T-helper 2 cell treated with Interferon-gamma antibody and Interleukin-4, amounts not matched to agents 5 μg/mL and 100 μg/mL, for 36 hours (primary cell): ENCODE measurements around the gene NDUFA13.

Experiments
- DNase-seq: peaks from one replicate; pipeline ENCODE4 v3.0.0; 2021; ENCODE audit warnings: low spot score
- H3K27ac Mint-ChIP-seq: one replicate; pipeline ENCODE4 v1.8.0; 2021; ENCODE audit warnings: mild to moderate bottlenecking, mixed read lengths
- H3K27me3 Mint-ChIP-seq: one replicate; pipeline ENCODE4 v1.8.0; 2021; ENCODE audit warnings: low read depth, mixed read lengths
- H3K36me3 Mint-ChIP-seq: one replicate; pipeline ENCODE4 v1.8.0; 2021; ENCODE audit warnings: low read depth, mixed read lengths
- H3K4me1 Mint-ChIP-seq: one replicate; pipeline ENCODE4 v1.8.0; 2021; ENCODE audit warnings: low read depth, mixed read lengths
- H3K4me3 Mint-ChIP-seq: one replicate; pipeline ENCODE4 v1.8.0; 2022; ENCODE audit warnings: mild to moderate bottlenecking, moderate library complexity, mixed read lengths
- H3K9me3 Mint-ChIP-seq: one replicate; pipeline ENCODE4 v1.8.0; 2021; ENCODE audit warnings: mixed read lengths

NDUFA13 gene

DNA sequence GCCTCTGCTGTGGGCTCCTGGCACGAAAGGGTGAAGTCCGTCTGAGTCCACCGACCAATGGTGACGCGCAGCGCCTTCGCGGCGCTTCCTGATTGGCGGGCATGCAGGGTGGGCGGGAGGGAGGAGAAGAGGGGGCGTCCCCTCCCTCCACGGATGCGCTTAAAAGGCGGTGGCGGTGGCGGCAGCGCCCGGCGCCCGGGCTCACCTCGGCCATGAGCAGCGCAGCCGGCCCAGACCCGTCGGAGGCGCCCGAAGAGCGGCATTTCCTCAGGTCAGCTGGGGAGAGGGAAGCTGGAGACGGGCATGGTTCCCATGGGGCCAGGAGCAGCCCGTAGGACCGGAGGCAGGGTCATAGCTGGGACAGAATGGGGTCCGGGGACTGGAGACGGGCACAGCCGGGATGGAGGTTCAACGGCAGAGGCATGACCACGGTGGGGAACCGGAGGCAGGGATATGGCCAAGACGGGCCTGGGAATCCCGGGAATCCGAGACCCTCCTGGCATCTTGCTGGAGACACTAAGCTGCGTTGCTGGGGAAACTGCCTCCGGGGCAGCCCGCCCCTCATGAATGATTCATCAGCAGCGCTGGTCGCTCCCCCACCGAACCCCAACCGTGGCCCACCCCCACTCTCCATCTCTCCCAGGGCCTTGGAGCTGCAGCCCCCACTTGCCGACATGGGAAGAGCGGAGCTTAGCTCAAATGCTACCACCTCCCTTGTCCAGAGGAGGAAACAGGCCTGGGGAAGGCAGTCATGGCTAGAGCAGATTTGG lies 12.9 kb downstream of the NDUFA13 start, which contains the start of gene YJEFN3:
YJEFN3 (plus strand) TSS at position 191 of the 770 bp plus-strand sequence; CDS start at position 213, 22 bp downstream.
- H3K4me1 Mint-ChIP-seq, result peaks cover 2% of the 10 kb centered on the region
- no peak for DNase-seq
- no peak within 1 kb of the TSS for H3K4me3 Mint-ChIP-seq
- H3K27ac Mint-ChIP-seq, result no peak within 1 kb of the TSS
- no peaks in the 10 kb centered on the region for H3K9me3 Mint-ChIP-seq
- H3K27me3 Mint-ChIP-seq, result no peaks in the 10 kb centered on the region
- H3K36me3 Mint-ChIP-seq, result peaks cover 16% of the 10 kb centered on the region

DNA sequence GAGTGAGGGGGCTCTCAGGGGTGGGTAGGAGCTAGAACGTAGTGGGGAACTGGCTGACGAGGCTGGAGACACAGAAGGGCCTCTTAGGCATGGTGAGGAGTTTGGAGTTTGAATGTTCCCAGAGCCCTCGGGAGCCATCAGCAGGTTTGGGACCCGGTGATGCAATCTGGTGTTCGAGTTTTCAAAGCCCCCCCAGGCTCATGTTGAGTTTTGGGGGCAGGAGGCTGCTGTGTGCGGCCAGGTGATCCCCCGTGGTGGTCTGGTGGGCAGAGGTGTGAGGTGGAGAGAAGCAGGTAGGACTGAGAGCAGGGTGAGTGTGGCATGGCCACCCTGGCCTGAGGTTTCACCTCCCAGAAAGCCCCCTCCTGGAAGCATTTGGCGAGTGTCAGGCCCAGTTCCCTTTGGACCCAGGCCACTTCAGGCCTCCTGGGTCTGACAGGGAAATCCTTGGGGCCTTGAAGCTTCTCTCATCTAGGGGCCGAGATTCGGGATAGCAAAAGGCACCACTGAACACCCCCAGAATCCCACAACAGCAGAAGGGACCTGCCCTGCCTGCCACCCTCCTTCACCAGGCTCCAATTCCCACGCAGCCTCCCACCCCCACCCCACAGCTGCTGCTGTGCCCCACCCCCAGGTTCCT lies 13.9 kb downstream of the NDUFA13 start:
- H3K9me3 Mint-ChIP-seq, result no peaks in the 10 kb centered on the region
- no peak overlapping the region for H3K27ac Mint-ChIP-seq

DNA sequence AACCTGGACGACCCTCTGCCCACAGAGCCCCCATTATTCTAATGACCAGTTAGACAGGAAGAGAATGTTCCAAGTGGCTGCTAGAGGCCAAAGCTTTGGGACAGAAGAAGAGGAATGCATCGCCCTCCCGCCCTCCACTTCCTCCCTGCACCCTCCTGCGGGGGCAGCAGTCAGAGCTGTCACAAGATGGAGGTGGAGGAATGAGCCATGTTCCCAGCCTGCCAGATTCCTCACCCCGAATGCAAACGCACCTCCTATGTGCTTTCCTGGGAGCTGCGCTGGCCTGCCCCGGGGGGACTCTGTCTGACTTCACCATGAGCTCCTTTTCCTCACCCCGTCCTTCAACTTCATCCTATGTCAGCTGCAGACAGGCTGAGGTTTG lies 14.4 kb downstream of the NDUFA13 start:
- H3K4me1 Mint-ChIP-seq, result peaks cover 2% of the 10 kb centered on the region
- no peak for DNase-seq
- no peak overlapping the region for H3K4me3 Mint-ChIP-seq
- no peaks in the 10 kb centered on the region for H3K27me3 Mint-ChIP-seq
- peak overlapping the region; percentile 15 for H3K27ac Mint-ChIP-seq
- H3K36me3 Mint-ChIP-seq, result peaks cover 13% of the 10 kb centered on the region
- no peaks in the 10 kb centered on the region for H3K9me3 Mint-ChIP-seq

More for the DNA sequence above, 13.9 kb downstream of the NDUFA13 start:
- DNase-seq, result no peak
- no peak overlapping the region for H3K4me3 Mint-ChIP-seq
- H3K4me1 Mint-ChIP-seq, result peaks cover 2% of the 10 kb centered on the region
- peaks cover 13% of the 10 kb centered on the region for H3K36me3 Mint-ChIP-seq
- H3K27me3 Mint-ChIP-seq, result no peaks in the 10 kb centered on the region

DNA sequence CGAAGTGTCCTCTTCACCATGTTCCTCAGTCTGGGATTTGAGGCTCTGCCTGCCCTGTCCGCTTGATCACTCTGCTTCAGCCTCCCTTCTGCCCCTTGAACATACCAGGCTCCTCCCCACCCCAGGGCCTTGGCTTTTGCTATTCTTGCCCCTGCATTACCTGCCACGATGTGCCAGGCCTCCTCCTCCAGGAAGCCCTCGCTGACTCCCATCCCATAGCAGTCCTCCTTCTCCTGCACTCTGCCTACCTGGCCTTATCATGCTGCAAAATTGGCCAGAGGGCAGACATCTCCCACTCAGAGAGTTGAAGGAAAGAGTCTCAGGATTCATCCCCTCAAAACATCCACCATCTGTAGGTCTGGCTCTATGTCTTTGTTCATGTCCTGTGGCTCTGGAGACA lies 14.9 kb downstream of the NDUFA13 start:
- no peaks in the 10 kb centered on the region for H3K9me3 Mint-ChIP-seq
- H3K27ac Mint-ChIP-seq, result peak overlapping the region; percentile 34
- no peaks in the 10 kb centered on the region for H3K27me3 Mint-ChIP-seq
- DNase-seq, result no peak
- H3K4me1 Mint-ChIP-seq, result peaks cover 2% of the 10 kb centered on the region
- H3K36me3 Mint-ChIP-seq, result peaks cover 13% of the 10 kb centered on the region
- H3K4me3 Mint-ChIP-seq, result no peak overlapping the region

DNA sequence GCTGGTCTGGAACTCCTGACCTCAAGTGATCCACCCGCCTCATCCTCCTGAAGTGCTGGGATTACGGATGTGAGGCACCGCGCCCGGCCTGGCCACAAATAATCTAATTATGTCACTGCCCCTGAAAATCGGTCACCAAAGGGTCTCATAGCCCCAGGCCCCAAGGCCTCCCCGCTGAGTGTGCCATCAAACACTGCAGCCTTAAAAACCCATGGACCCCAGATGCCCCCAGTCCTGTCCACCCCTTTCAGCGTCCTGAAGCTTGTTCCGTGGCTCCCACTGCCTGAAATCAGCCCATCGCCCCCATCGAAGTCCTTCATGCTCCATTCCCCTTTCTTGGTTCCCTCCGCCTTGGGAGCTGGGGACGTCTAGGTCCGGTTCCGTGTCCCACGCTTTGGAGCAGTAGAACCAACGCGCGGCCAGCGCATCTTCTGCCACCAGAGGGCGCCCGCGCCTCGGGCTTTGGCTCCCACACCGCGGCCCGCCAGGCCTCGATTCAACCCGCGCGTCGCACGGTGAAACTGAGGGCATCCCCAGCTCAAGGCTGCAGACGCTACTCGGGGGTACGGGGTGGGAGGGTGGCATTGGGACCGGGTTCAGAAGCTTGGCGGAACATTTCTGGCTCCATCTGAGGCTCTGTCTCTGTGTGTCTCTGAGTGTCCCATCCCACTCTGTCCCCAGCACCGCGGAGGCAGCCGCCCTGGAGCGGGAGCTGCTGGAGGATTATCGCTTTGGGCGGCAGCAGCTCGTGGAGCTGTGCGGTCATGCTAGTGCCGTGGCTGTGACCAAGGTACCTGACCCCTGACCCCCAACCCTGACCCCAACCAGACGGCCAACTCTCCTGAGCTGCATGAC lies 16.2 kb downstream of the NDUFA13 start:
- Mint-ChIP-seq H3K36me3 (peaks cover 14% of the 10 kb centered on the region), H3K9me3 (no peaks in the 10 kb centered on the region), H3K27ac (peak overlapping the region; percentile 52), H3K4me3 (no peak overlapping the region), H3K4me1 (peaks cover 2% of the 10 kb centered on the region), H3K27me3 (peaks cover 6% of the 10 kb centered on the region)
- peak; percentile 77 for DNase-seq

DNA sequence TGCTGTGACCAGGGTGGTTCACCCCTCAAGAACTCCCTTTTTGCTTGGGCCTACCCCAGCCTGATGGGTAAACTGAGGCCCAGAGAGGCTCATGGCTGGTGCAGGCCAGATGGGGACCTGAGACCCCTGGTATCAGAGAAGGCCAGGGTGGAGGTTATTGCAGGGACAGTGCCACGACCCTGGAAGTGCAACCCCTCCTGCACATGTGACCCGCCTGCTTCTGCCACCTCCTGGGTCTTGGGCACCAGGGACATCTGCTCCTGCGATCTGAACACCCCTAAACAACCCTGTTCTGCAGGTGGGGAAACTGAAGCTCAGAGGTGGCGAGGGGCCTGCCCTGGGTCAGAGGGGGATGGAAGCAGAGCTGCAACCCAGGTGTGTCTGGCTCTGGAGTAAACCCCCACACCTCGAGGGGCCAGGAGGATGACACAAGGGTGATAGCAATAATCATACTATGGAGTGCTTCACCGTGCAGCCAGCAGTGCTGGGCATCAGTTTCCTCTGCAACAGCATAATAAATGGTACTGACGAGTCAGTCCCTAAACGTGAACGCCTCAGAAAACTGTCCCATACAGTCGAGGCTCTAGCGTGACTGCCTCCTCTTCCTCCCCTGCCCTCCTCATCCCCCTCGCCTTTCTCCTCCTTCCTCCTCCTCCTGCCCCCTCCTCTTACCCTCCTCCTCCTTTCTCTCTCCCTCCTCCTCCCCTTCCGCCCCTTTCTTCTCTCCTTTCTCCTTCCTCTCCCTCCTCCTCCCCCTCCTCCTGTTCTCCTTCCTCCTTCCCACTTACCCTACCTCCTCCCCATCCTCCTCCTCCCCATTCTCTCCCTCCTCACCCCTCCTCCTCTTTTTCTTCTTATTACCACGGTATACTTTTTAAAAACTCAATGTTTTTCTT lies 17.0 kb downstream of the NDUFA13 start:
- H3K36me3 Mint-ChIP-seq, result peaks cover 13% of the 10 kb centered on the region
- H3K9me3 Mint-ChIP-seq, result no peaks in the 10 kb centered on the region
- H3K27me3 Mint-ChIP-seq, result peaks cover 10% of the 10 kb centered on the region
- peaks cover 6% of the 10 kb centered on the region for H3K4me1 Mint-ChIP-seq
- no peak overlapping the region for H3K27ac Mint-ChIP-seq
- no peak for DNase-seq
- no peak overlapping the region for H3K4me3 Mint-ChIP-seq

DNA sequence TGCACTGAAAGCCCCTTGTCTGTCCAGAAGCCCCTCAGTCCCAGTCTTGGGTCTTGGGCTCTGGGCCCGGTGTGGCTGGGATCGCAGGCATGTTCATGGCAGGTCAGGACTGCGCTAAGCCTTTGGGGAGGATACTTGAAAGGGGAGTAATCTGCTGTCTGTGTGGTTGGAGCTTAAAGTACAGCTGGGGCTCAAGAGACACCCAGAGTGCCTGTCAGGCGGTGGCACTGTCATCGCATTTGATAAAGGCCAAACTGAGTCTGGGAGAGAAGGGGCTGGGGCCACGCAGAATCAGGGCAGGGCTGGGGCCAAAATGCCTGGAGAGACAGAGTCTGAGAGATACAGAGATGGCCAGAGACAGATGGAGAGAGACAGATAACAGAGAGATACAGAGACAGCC lies 17.8 kb downstream of the NDUFA13 start:
- peaks cover 10% of the 10 kb centered on the region for H3K4me1 Mint-ChIP-seq

DNA sequence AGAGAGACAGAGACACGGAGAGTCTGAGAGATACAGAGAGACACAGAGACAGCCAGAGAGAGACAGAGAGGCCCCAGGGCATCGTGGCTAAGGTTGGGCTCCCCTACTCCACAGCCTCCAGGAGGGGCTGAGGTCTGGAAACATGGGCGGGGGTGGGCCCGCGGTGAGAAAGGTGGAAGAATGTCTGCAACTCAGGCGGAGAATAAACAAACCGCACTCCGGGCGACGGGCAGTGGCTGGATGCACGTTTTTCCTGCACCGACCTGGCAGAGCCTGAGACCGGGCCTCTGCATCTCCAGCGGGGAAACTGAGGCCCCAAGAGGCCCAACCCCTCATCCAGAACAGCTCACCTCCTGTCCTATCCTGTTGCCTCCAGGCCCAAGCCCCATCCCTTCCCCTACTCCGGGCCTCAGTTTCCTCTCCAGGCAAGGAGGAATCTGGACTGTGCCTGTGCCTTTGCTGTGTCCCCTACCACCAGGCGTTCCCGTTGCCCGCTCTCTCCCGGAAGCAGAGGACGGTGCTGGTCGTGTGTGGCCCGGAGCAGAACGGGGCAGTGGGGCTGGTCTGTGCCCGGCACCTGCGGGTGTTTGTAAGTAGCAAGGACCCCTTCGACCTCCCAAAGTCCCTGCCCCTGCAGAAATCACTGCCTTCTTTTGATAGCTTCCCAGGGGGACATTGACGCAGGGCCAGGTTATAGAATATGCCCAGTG lies 18.7 kb downstream of the NDUFA13 start:
- DNase-seq, result no peak
- Mint-ChIP-seq H3K27ac (peak overlapping the region; percentile 32), H3K4me1 (peaks cover 12% of the 10 kb centered on the region), H3K9me3 (no peaks in the 10 kb centered on the region), H3K36me3 (peaks cover 7% of the 10 kb centered on the region), H3K27me3 (peaks cover 18% of the 10 kb centered on the region), H3K4me3 (no peak overlapping the region)

More for the DNA sequence above, 17.8 kb downstream of the NDUFA13 start:
- Mint-ChIP-seq H3K36me3 (peaks cover 9% of the 10 kb centered on the region), H3K27ac (no peak overlapping the region), H3K27me3 (peaks cover 15% of the 10 kb centered on the region), H3K4me3 (no peak overlapping the region), H3K9me3 (no peaks in the 10 kb centered on the region)
- DNase-seq, result no peak

DNA sequence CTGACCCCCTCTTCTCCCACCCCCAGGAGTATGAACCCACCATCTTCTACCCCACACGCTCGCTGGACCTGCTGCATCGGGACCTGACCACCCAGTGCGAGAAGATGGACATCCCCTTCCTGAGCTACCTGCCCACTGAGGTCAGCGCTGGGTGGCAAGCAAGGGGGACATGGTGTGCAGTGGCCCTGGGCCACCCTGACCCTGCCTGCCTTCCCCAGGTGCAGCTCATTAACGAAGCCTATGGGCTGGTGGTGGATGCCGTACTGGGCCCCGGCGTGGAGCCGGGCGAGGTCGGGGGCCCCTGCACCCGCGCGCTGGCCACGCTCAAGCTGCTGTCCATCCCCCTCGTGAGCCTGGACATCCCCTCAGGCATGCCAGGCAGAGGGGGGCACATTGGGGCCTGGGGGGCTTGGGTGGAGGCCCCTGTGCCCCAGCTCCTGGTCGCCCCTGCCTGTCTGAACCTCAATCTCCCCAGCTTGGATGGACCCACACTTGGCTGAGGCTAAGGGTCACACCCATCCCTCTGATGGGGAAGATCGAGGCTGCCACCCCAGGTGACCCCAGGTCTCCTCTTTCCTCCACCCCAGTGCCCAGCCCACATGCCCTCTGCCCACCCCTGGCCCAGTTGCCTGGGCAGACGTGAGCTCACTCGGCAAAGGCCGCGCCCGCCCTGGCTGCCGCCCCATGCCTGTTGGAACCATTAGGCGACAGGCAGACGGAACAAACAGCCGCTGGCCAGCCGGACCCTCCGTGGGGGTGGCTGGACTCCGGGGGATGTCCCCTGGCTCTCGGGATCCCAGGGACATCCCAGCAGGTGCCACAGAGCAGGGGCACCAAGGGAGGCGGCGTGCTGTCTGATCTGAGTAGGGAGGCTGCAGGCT lies 19.5 kb downstream of the NDUFA13 start:
- Mint-ChIP-seq H3K36me3 (peaks cover 7% of the 10 kb centered on the region), H3K27me3 (peaks cover 18% of the 10 kb centered on the region), H3K4me1 (peaks cover 12% of the 10 kb centered on the region), H3K9me3 (no peaks in the 10 kb centered on the region), H3K4me3 (no peak overlapping the region), H3K27ac (no peak overlapping the region)
- no peak for DNase-seq

DNA sequence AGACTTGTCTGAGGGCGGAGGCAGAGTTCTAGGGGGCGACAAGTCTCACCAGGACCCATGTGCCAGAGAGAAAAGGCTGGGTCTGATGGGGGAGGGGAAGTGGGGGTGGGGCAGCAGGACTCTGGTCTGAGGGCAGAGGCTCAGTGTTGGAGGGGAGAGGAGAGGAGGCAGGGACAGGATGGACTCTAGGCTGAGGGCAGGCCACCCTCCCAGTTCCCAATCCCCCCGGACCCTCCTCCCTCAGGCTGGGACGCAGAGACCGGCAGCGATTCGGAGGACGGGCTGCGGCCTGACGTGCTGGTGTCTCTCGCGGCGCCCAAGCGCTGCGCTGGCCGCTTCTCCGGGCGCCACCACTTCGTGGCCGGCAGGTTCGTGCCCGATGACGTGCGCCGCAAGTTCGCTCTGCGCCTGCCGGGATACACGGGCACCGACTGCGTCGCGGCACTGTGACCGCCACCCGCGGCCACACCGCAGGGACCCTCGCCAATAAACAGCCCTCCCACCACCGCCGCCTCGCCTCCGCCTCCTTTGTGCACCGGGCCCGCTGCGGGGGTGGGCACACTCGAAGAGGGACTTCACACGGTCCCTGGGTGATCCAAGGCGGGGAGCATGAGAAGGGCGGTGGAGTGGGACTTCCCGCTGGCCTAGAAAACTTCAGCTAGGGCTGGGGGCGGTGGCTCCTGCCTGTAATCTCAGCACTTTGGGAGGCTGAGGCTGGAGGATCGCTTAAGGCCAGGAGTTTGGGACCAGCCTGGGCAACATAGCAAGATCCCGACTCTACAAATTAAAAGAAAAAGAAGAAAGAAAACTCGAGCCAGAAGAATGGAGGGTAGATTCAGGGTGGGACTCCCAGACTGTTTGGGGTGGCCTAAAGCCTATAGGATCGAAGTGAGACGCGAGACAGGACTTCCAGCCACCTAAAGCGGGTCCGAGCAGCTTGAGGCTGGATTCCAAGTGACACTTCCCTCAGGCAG lies 21.3 kb downstream of the NDUFA13 start:
- Mint-ChIP-seq H3K9me3 (no peaks in the 10 kb centered on the region), H3K27me3 (peaks cover 21% of the 10 kb centered on the region), H3K27ac (peak overlapping the region; percentile 78), H3K4me3 (peak overlapping the region; percentile 15), H3K36me3 (peaks cover 4% of the 10 kb centered on the region), H3K4me1 (peaks cover 13% of the 10 kb centered on the region)
- no peak for DNase-seq

DNA sequence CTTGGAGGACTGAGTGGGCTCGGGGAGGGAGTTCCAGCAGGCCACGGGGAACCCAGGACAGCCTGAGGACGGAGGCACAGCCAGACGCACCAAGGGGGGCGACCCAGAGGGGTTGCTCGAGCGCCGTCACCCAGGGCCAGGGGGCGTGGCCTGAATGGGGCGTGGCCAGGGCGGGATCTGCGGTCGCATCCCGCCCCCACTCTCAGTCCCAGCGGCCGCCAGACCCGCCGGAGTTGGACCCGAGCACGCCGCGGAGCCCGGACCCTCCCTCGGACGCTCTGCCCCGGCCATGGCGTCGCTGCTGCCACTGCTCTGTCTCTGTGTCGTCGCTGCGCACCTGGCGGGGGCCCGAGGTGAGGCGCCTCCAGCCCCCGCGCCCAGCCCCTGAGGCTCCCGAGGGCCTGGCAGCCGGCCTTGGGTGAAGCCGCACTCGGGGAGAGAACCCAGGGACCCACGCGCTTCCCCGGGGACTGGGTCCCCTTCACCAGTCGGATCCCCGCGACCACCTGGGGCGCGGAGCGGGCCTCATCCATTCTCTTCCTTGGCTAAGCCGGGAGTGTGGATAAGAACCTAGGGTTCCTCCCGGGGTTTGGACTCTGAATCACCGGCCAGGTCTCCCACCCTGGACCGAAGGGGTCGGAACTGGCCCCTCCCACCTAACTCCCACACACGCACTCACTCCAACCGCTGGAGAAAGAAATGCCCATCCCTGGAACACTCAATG lies 22.2 kb downstream of the NDUFA13 start, which contains the start of gene CILP2:
CILP2 (plus strand) TSS at position 205 of the 724 bp plus-strand sequence; CDS start at position 290, 85 bp downstream.
- Mint-ChIP-seq H3K9me3 (no peaks in the 10 kb centered on the region), H3K27ac (peak within 1 kb of the TSS; percentile 20)
- DNase-seq, result no peak

More for the DNA sequence above, 22.2 kb downstream of the NDUFA13 start, which contains the start of gene CILP2:
- H3K36me3 Mint-ChIP-seq, result peaks cover 4% of the 10 kb centered on the region
- peaks cover 15% of the 10 kb centered on the region for H3K4me1 Mint-ChIP-seq
- H3K4me3 Mint-ChIP-seq, result peak within 1 kb of the TSS; percentile 15
- peaks cover 21% of the 10 kb centered on the region for H3K27me3 Mint-ChIP-seq
